ENCODE results near the gene PROZ.

GRCh38 chr13:113219256-113219940 is 61.0 kb downstream of the PROZ start:
- no peak for TF ChIP-seq CTCF (IDR thresholded peaks at IDR 0.05)
- no peak for TF ChIP-seq POLR2A (IDR thresholded peaks at IDR 0.05)
